Panc1 (cell line): ENCODE data around the gene PTPN4. TPM values are rescaled to one million over a fixed set of nuclear protein-coding genes. Genes with fewer than 3 reads are reported as not detected.

Experiments
- ATAC-seq: fragments of 200-7000 bp; cut with Tn5 transposase; 2 replicates; pipeline ENCODE4 v1.9.1; 2020; ENCODE audit warnings: mild to moderate bottlenecking, moderate library complexity
- BruUV-seq: library from RNA; stranded (reverse); fragments of 400-500 nt; replicated peaks from 2 replicates; lab custom pipeline; 2021; lab: Mats Ljungman, UMichigan
- CTCF ChIA-PET: fragments of 300-600 bp; sonication (Branson Sonifier 250); formaldehyde crosslinking; loops from one replicate; lab custom pipeline; 2022; ENCODE audit warnings: antibody characterized with exemption; lab: Charles Lee
- POLR2A ChIA-PET: fragments of 300-600 bp; sonication (Branson Sonifier 250); formaldehyde crosslinking; loops from one replicate; lab custom pipeline; 2022; ENCODE audit warnings: antibody characterized with exemption; lab: Charles Lee
- DNase-seq: peaks from one replicate; pipeline ENCODE4 v3.0.0-alpha.2; 2010; ENCODE audit warnings: low read depth, low spot score
- H3K27ac ChIP-seq: 2 replicates; pipeline ENCODE4 v1.5.1; 2011; ENCODE audit warnings: mild to moderate bottlenecking, low read length, inconsistent platforms
- H3K27me3 ChIP-seq: fragments of 200-500 bp; sonication (Bioruptor generic); 2 replicates; pipeline ENCODE4 v1.6.0; 2014; ENCODE audit warnings: low read length, inconsistent platforms; ENCODE audit not compliant: control insufficient read depth, insufficient read depth
- H3K36me3 ChIP-seq: fragments of 200-500 bp; sonication (Bioruptor generic); 2 replicates; pipeline ENCODE4 v1.5.1; 2014; ENCODE audit warnings: inconsistent platforms, mild to moderate bottlenecking, low read length, moderate library complexity; ENCODE audit not compliant: control insufficient read depth, insufficient read depth
- H3K4me1 ChIP-seq: 2 replicates; pipeline ENCODE4 v1.5.1; 2011; ENCODE audit warnings: inconsistent platforms, mild to moderate bottlenecking, low read length, moderate library complexity; ENCODE audit not compliant: control insufficient read depth, insufficient read depth
- H3K4me3 ChIP-seq, 2 experiments: 2 replicates each; pipeline ENCODE4 v1.5.1; 2011 to 2012; ENCODE audit warnings: low read depth in 2 of 2, low read length in 2 of 2, mild to moderate bottlenecking in 2 of 2, inconsistent platforms in 1 of 2, moderate library complexity in 1 of 2
- H3K9me3 ChIP-seq: fragments of 200-500 bp; sonication (Bioruptor generic); 2 replicates; pipeline ENCODE4 v1.5.1; 2014; ENCODE audit warnings: low read depth, mild to moderate bottlenecking, inconsistent platforms, low read length, moderate library complexity; ENCODE audit not compliant: control insufficient read depth, insufficient read depth
- POLR2AphosphoS5 ChIP-seq: IDR thresholded peaks from 2 replicates; pipeline ENCODE4 v1.6.1; 2012; ENCODE audit warnings: mild to moderate bottlenecking, low read depth, low read length, moderate library complexity
- SIN3A ChIP-seq: IDR thresholded peaks from 2 replicates; pipeline ENCODE4 v1.6.1; 2012; ENCODE audit warnings: low read depth, mild to moderate bottlenecking, low read length, moderate library complexity, borderline replicate concordance; ENCODE audit not compliant: insufficient read depth
- TCF7L2 ChIP-seq: IDR thresholded peaks from 2 replicates; pipeline ENCODE4 v1.6.1; 2011; ENCODE audit warnings: mild to moderate bottlenecking, low read depth, low read length, inconsistent platforms
- in situ Hi-C: cut with HindIII; loops from 2 replicates; pipeline ENCODE4 v1.10.0; 2016; ENCODE audit warnings: low sequenced_read_pairs, low pct_unique_long_range_greater_than_20kb
- intact Hi-C: fragments of 100-400 bp; cut with micrococcal nuclease; formaldehyde crosslinking; loops from one replicate; pipeline ENCODE4 v1.10.0; 2022; ENCODE audit not compliant: unreplicated experiment
- total RNA-seq: library from RNA; stranded (reverse); gene quantifications from one replicate; pipeline ENCODE4 v1.2.1, GENCODE V29; 2021; ENCODE audit not compliant: unreplicated experiment
- TF ChIP-seq, protein P1 (sequence below): fragments of 450-650 bp; IDR thresholded peaks from 2 replicates; pipeline ENCODE4 v1.5.1; 2017; ENCODE audit warnings: mild to moderate bottlenecking
- TF ChIP-seq, protein P2 (sequence below), 2 experiments: IDR thresholded peaks; 2 replicates each; pipeline ENCODE4 v1.6.1; 2011 to 2012; ENCODE audit warnings: low read depth in 2 of 2, control low read depth in 1 of 2, low read length in 1 of 2, mild to moderate bottlenecking in 1 of 2, moderate library complexity in 1 of 2; ENCODE audit not compliant: insufficient read depth in 1 of 2

Gene PTPN4
- total RNA-seq, 1 experiment from 2014 or later: 45.9 TPM

DNA sequence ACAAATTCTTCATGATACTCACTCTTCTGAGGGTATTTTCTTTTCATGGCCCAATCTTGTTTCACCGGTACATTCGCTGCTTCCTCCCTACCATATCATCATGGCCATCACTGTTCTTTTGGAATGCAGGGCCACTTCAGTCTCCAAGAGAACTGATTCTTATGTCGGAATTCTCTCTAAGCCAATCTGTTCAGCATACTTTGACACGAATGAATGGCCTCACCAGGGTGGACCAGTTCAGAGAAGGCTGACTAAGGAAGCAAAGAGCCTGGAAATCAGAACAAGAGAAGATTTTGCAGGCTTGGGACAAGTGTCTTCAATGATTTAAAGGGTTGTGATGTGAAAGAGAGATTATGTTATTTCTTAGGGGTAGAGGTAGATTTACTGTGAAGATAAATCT, 248.1 kb downstream of the PTPN4 start:
- DNase-seq: no peak
- H3K9me3 ChIP-seq: no peaks in the 10 kb centered on the region
- intact Hi-C loops: no loop called here
- no peak overlapping the region for H3K4me3 ChIP-seq
- in situ Hi-C loops: no loop called here
- no peak overlapping the region for H3K27ac ChIP-seq
- BruUV-seq: no TSS peak
- no peak for ATAC-seq
- no peaks in the 10 kb centered on the region for H3K4me1 ChIP-seq
- no peaks in the 10 kb centered on the region for H3K27me3 ChIP-seq
- POLR2A ChIA-PET: no interaction called here
- CTCF ChIA-PET: no interaction called here
- TF ChIP-seq, protein P1, sequence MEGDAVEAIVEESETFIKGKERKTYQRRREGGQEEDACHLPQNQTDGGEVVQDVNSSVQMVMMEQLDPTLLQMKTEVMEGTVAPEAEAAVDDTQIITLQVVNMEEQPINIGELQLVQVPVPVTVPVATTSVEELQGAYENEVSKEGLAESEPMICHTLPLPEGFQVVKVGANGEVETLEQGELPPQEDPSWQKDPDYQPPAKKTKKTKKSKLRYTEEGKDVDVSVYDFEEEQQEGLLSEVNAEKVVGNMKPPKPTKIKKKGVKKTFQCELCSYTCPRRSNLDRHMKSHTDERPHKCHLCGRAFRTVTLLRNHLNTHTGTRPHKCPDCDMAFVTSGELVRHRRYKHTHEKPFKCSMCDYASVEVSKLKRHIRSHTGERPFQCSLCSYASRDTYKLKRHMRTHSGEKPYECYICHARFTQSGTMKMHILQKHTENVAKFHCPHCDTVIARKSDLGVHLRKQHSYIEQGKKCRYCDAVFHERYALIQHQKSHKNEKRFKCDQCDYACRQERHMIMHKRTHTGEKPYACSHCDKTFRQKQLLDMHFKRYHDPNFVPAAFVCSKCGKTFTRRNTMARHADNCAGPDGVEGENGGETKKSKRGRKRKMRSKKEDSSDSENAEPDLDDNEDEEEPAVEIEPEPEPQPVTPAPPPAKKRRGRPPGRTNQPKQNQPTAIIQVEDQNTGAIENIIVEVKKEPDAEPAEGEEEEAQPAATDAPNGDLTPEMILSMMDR: no peak
- TF ChIP-seq SIN3A (no peak), TCF7L2 (no peak)
- H3K36me3 ChIP-seq: no peaks in the 10 kb centered on the region

DNA sequence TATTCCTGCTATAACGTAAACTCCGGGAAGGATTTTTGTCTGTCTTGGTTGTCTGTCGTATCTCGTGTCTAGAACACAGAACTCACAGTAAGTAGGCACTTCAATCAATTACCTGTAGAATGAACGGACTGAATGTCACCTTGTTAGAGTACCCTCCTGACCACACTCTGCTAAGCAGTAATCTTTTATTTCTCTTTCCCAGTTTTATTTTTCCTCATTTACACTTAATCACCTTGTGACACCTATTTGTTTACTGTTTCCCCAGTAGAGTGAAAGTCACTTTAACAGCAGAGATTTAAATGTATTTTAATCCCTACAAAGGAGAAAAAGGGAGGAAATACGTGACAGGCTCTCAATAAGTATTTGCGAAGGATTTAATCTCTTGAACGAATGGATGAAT, 252.6 kb downstream of the PTPN4 start:
- peak; percentile 28 for DNase-seq
- intact Hi-C loops (no loop called here), in situ Hi-C loops (no loop called here)
- BruUV-seq: no TSS peak
- Histone ChIP-seq H3K27ac (peak overlapping the region; percentile 87), H3K36me3 (no peaks in the 10 kb centered on the region), H3K9me3 (no peaks in the 10 kb centered on the region), H3K4me1 (peaks cover 18% of the 10 kb centered on the region), H3K27me3 (no peaks in the 10 kb centered on the region), H3K4me3 (peak overlapping the region; percentile 82 to 87)
- ChIA-PET POLR2A (no interaction called here), CTCF (interaction anchor here (0.7 kb wide), 1 partner anchor 603 kb away, joined by 9 read pairs; no protein-coding TSS in a partner anchor)
- ATAC-seq: peak; percentile 6
- TF ChIP-seq, protein P2, sequence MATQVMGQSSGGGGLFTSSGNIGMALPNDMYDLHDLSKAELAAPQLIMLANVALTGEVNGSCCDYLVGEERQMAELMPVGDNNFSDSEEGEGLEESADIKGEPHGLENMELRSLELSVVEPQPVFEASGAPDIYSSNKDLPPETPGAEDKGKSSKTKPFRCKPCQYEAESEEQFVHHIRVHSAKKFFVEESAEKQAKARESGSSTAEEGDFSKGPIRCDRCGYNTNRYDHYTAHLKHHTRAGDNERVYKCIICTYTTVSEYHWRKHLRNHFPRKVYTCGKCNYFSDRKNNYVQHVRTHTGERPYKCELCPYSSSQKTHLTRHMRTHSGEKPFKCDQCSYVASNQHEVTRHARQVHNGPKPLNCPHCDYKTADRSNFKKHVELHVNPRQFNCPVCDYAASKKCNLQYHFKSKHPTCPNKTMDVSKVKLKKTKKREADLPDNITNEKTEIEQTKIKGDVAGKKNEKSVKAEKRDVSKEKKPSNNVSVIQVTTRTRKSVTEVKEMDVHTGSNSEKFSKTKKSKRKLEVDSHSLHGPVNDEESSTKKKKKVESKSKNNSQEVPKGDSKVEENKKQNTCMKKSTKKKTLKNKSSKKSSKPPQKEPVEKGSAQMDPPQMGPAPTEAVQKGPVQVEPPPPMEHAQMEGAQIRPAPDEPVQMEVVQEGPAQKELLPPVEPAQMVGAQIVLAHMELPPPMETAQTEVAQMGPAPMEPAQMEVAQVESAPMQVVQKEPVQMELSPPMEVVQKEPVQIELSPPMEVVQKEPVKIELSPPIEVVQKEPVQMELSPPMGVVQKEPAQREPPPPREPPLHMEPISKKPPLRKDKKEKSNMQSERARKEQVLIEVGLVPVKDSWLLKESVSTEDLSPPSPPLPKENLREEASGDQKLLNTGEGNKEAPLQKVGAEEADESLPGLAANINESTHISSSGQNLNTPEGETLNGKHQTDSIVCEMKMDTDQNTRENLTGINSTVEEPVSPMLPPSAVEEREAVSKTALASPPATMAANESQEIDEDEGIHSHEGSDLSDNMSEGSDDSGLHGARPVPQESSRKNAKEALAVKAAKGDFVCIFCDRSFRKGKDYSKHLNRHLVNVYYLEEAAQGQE (IDR thresholded peaks at IDR 0.05; ENCODE audit: insufficient read depth in 1 of 2, low read depth in 2 of 2, low read length in 1 of 2): no peak
- TF ChIP-seq TCF7L2: no peak

DNA sequence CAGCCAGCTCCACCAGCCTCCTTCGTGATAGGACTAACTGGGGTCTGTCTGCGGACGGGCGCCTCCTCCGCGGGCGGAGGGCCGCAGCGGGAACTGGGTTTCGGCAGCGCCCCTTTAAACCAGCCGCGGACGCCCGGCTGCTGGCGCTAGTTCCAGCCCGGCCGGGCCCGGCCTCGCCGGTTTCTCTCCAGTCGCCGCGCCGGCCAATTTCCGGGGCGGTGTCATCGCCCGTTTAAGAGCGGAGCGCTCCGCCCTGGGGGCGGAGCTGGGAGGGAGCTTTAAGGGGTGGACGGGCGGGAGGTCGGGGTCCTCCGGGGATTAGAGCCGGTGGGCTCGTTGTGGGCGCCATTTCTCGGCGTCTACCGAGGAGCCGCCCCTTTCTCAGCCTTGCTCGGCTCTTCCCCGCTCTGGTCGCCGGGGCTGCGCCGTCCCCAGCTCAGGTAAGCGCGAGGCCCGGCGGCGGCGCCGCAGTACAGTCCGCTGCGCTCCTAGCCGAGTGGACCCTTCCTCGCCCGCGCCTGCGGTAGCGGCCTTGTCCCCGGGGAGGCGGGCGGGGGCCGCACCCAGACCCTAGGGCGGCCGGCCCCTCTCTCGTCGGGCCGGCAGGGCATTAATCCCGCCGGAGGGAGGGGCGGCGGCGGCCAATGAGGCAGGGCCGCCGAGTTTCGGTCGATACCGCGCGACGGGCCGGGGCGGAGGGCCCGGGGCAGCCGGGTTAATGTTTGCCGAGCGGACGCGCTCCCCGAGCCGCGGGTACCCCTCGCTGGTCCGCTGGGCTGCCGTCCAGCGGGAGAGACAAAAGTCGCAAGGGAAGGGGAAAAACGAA, 253.3 kb downstream of the PTPN4 start, which contains the start of gene EPB41L5:
Gene EPB41L5 (plus strand): TSS at position 307 of the 826 bp plus-strand sequence. CDS start 6,008 bp downstream, outside the sequence.
- H3K4me1 ChIP-seq: peaks cover 19% of the 10 kb centered on the region
- TF ChIP-seq TCF7L2 (peak; percentile 63; the same call in 1 of the 2 replicates), POLR2AphosphoS5 (peak; percentile 58), SIN3A (peak; percentile 89; the same call in 1 of the 2 replicates)
- TF ChIP-seq, protein P1: no peak
- TF ChIP-seq, protein P2 (IDR thresholded peaks at IDR 0.05; ENCODE audit: insufficient read depth in 1 of 2, low read depth in 2 of 2, low read length in 1 of 2): no peak
- H3K27ac ChIP-seq: peak within 1 kb of the TSS; percentile 87
- peak; percentile 96 for ATAC-seq
- no peaks in the 10 kb centered on the region for H3K36me3 ChIP-seq
- ChIA-PET CTCF (no interaction called here), POLR2A (interaction anchor here (0.6 kb wide), 1 partner anchor 240 kb away, joined by 3 read pairs; the partner anchor contains the start of gene RALB)
- peak within 1 kb of the TSS; percentile 82 to 87 for H3K4me3 ChIP-seq
- peak; percentile 30 for DNase-seq
- no peaks in the 10 kb centered on the region for H3K27me3 ChIP-seq
- in situ Hi-C loops: no loop called here
- H3K9me3 ChIP-seq: no peaks in the 10 kb centered on the region
- no TSS peak for BruUV-seq
- intact Hi-C loops: no loop called here
